Measurements from ENCODE around the gene ZSCAN26.

DNA sequence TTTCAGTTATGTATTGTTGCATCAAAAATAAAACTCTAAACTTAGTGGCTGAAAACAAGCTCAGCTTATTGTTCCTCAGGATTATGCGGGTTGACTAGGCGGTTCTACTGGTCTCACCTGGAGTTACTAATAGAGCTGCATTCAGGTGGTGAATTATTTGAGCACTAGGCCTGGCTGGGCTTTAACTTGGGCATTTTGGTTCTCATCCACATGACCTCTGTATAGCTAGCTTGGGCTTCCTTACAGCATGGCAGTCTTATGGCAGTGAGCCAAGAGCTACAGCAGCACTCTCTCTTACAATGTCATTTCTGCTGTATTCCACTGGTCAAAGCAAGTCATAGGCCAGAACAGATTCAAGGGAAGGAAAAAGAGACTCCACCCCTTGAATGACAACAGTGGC, 16.0 kb downstream of the ZSCAN26 start:
- TF ChIP-seq TEAD4 (IDR thresholded peaks at IDR 0.05): no peak
- 0 out of 2 replicates have a peak, but pooled peaks have one; percentile 43 for TF ChIP-seq YY1 (IDR thresholded peaks at IDR 0.05; ENCODE audit: low read depth)
- TF ChIP-seq, protein P1, sequence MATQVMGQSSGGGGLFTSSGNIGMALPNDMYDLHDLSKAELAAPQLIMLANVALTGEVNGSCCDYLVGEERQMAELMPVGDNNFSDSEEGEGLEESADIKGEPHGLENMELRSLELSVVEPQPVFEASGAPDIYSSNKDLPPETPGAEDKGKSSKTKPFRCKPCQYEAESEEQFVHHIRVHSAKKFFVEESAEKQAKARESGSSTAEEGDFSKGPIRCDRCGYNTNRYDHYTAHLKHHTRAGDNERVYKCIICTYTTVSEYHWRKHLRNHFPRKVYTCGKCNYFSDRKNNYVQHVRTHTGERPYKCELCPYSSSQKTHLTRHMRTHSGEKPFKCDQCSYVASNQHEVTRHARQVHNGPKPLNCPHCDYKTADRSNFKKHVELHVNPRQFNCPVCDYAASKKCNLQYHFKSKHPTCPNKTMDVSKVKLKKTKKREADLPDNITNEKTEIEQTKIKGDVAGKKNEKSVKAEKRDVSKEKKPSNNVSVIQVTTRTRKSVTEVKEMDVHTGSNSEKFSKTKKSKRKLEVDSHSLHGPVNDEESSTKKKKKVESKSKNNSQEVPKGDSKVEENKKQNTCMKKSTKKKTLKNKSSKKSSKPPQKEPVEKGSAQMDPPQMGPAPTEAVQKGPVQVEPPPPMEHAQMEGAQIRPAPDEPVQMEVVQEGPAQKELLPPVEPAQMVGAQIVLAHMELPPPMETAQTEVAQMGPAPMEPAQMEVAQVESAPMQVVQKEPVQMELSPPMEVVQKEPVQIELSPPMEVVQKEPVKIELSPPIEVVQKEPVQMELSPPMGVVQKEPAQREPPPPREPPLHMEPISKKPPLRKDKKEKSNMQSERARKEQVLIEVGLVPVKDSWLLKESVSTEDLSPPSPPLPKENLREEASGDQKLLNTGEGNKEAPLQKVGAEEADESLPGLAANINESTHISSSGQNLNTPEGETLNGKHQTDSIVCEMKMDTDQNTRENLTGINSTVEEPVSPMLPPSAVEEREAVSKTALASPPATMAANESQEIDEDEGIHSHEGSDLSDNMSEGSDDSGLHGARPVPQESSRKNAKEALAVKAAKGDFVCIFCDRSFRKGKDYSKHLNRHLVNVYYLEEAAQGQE (IDR thresholded peaks at IDR 0.05; ENCODE audit: low read depth): no peak
- TF ChIP-seq, protein P2, sequence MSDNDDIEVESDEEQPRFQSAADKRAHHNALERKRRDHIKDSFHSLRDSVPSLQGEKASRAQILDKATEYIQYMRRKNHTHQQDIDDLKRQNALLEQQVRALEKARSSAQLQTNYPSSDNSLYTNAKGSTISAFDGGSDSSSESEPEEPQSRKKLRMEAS (IDR thresholded peaks at IDR 0.05): no peak
- no peak for TF ChIP-seq TAF1 (IDR thresholded peaks at IDR 0.05; ENCODE audit: low read depth)
- no peak for TF ChIP-seq CEBPB (IDR thresholded peaks at IDR 0.05)
- TF ChIP-seq RAD21 (IDR thresholded peaks at IDR 0.05; ENCODE audit: low read depth): no peak
- TF ChIP-seq, protein P3, sequence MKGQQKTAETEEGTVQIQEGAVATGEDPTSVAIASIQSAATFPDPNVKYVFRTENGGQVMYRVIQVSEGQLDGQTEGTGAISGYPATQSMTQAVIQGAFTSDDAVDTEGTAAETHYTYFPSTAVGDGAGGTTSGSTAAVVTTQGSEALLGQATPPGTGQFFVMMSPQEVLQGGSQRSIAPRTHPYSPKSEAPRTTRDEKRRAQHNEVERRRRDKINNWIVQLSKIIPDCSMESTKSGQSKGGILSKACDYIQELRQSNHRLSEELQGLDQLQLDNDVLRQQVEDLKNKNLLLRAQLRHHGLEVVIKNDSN (IDR thresholded peaks at IDR 0.05): no peak

Data from Ishikawa (cell line).